ENCODE results near the gene TINCR. TPM values are rescaled to one million over a fixed set of nuclear protein-coding genes. Genes with fewer than 3 reads are reported as not detected.

Gene TINCR
- total RNA-seq, 1 donor from 2014 or later, result 1.7 TPM

GRCh38 chr19:5524081-5524480 lies 43.7 kb downstream of the TINCR start:
- TF ChIP-seq CTCF (IDR thresholded peaks at IDR 0.05), result no peak
- peaks cover 2% of the 10 kb centered on the region for H3K36me3 Mint-ChIP-seq (ENCODE audit: low read depth)
- no peaks in the 10 kb centered on the region for H3K4me1 Mint-ChIP-seq (ENCODE audit: low read depth)
- DNase-seq (ENCODE audit: low spot score), result no peak
- peaks cover 4% of the 10 kb centered on the region for H3K9me3 Mint-ChIP-seq (ENCODE audit: low read depth)
- no peak overlapping the region for H3K4me3 Mint-ChIP-seq (ENCODE audit: unreplicated experiment)
- no peak overlapping the region for H3K27ac Mint-ChIP-seq (ENCODE audit: unreplicated experiment)
- peaks cover 37% of the 10 kb centered on the region for H3K27me3 Mint-ChIP-seq (ENCODE audit: low read depth)

- no peak for DNase-seq (ENCODE audit: low spot score)
- peaks cover 4% of the 10 kb centered on the region for H3K9me3 Mint-ChIP-seq (ENCODE audit: low read depth)
- no peak overlapping the region for H3K27ac Mint-ChIP-seq (ENCODE audit: unreplicated experiment)
- H3K4me3 Mint-ChIP-seq (ENCODE audit: unreplicated experiment), result no peak overlapping the region
- no peak for TF ChIP-seq CTCF (IDR thresholded peaks at IDR 0.05)
- H3K4me1 Mint-ChIP-seq (ENCODE audit: low read depth), result no peaks in the 10 kb centered on the region
- peaks cover 2% of the 10 kb centered on the region for H3K36me3 Mint-ChIP-seq (ENCODE audit: low read depth)
- peaks cover 31% of the 10 kb centered on the region for H3K27me3 Mint-ChIP-seq (ENCODE audit: low read depth)
Measured at GRCh38 chr19:5522106-5522505, 45.6 kb downstream of the TINCR start.

- Mint-ChIP-seq H3K9me3 (ENCODE audit: low read depth) (peaks cover 18% of the 10 kb centered on the region), H3K27ac (ENCODE audit: unreplicated experiment) (no peak overlapping the region), H3K36me3 (ENCODE audit: low read depth) (peaks cover 5% of the 10 kb centered on the region), H3K4me1 (ENCODE audit: low read depth) (no peaks in the 10 kb centered on the region), H3K4me3 (ENCODE audit: unreplicated experiment) (no peak overlapping the region), H3K27me3 (ENCODE audit: low read depth) (peaks cover 23% of the 10 kb centered on the region)
- TF ChIP-seq CTCF (IDR thresholded peaks at IDR 0.05), result no peak
- no peak for DNase-seq (ENCODE audit: low spot score)
Measured at GRCh38 chr19:5520501-5520900, 47.3 kb downstream of the TINCR start.

- H3K27me3 Mint-ChIP-seq (ENCODE audit: low read depth), result peaks cover 20% of the 10 kb centered on the region
- DNase-seq (ENCODE audit: low spot score), result no peak
- TF ChIP-seq CTCF (IDR thresholded peaks at IDR 0.05), result no peak
- H3K4me1 Mint-ChIP-seq (ENCODE audit: low read depth), result no peaks in the 10 kb centered on the region
- peaks cover 19% of the 10 kb centered on the region for H3K9me3 Mint-ChIP-seq (ENCODE audit: low read depth)
- H3K27ac Mint-ChIP-seq (ENCODE audit: unreplicated experiment), result no peak overlapping the region
- H3K4me3 Mint-ChIP-seq (ENCODE audit: unreplicated experiment), result no peak overlapping the region
- H3K36me3 Mint-ChIP-seq (ENCODE audit: low read depth), result peaks cover 5% of the 10 kb centered on the region
Measured at GRCh38 chr19:5519076-5519475, 48.7 kb downstream of the TINCR start.

- peaks cover 6% of the 10 kb centered on the region for H3K27me3 Mint-ChIP-seq (ENCODE audit: low read depth)
- TF ChIP-seq CTCF (IDR thresholded peaks at IDR 0.05), result peak; percentile 54
- DNase-seq (ENCODE audit: low spot score), result no peak
- no peak overlapping the region for H3K27ac Mint-ChIP-seq (ENCODE audit: unreplicated experiment)
- no peaks in the 10 kb centered on the region for H3K4me1 Mint-ChIP-seq (ENCODE audit: low read depth)
- peaks cover 19% of the 10 kb centered on the region for H3K9me3 Mint-ChIP-seq (ENCODE audit: low read depth)
- no peak overlapping the region for H3K4me3 Mint-ChIP-seq (ENCODE audit: unreplicated experiment)
- peaks cover 5% of the 10 kb centered on the region for H3K36me3 Mint-ChIP-seq (ENCODE audit: low read depth)
Measured at GRCh38 chr19:5515737-5516136, 52.0 kb downstream of the TINCR start.
